Occipital lobe (tissue), 2 donors: Measurements from ENCODE around the gene ICAM1. TPM values are rescaled to one million over a fixed set of nuclear protein-coding genes. Genes with fewer than 3 reads are reported as not detected.
"Not testable (repeated sequence)": the region's sequence is repeated elsewhere in the genome, so short reads cannot be mapped to it uniquely, and the experiment has no call there.

Experiments
- DNase-seq: peaks from one replicate; lab custom pipeline; 2025; lab: John Stamatoyannopoulos, UW
- total RNA-seq: library from RNA; depleted of rRNA; stranded (reverse); fragments of >200 nt; gene quantifications from one replicate; pipeline ENCODE4 v1.2.3, GENCODE V29; 2014

Gene ICAM1
- total RNA-seq, 1 donor from 2014 or later: 1.6 TPM

DNA sequence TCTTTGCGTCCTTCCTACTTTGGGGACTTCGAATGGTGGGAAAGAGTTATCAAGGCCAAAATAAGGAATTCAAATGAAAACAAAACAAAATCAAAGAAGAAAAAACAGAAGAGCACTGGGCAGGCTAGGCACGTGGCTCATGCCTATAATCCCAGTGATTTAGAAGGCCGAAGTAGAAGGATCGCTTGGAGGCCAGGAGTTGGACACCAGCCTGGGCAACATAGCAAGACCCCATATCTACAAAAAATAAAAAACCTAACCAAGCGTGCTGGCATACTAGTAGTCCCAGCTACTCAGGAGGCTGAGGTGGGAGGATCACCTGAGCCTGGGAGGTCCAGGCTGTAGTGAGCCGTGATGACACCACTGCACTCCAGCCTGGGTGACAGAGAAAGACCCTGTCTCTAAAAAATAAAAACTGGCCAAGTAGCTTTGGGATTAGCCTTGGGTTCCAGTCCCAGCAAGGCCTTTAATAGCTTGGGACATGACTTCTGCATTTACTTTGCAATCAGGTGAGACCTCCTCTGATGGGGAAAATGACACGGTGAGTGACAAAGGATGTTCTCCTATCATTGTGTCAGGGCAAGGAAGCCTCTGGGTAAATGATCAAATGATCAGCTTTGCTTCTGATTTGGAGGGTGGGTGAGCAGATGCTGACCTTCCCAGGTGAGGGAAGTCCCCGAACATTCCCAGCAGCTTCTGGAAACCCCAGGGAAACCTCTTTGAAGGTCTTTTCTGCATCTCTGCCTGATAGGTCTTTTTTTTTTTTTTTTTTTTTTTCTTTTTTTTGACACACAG lies 7.1 kb downstream of the ICAM1 start:
- no peak for DNase-seq

DNA sequence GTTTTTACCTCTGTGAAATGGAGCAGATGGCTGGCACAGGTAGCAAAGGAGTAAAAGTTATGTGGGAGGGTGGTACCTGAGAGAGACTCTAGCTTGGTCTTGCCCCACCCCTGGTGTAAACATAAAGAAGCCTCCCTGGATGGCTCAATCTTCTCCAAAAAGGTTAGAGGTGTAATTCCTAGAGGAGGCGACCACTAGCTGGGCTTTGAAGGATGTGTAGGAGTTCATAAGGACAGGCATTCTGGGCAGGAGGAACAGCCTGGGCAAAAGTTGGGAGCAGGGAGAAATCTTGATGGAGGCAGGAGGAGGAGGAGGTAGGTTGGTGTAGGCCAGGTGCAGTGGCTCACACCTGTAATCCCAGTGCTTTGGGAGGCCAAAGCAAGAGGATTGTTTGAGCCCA lies 8.0 kb downstream of the ICAM1 start:
- no peak for DNase-seq

DNA sequence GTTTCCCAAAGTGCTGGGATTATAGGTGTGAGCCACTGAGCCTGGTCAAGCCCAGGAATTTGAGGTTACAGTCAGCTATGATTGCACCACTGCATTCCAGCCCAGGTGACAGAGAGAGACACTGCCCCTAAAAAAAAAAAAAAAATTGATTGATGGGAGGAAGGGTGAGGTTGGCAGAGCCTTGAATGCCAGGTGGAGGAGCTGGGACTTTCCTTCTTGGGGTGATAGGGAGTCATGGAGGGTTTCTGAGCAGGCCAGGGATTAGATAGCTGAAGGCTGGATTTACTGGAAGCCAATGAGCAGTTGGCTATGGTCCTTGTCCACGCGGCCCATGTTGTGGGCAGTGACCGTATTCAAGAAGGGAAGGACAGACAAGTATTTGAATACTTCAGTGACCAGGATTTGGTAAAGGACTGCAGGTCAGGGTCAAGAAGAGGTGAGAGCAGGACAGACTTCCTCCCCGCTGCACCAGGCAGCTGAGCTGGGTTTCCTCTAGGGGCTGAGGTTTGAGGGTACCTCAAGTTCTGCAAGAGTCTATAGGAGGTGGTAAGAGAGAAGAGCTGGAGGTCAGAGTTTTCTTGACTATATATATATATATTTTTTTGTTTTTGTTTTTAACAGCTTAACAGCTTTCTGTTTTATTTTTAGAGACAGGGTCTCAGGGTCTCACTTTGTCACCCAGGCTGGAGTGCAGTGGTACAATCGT lies 9.0 kb downstream of the ICAM1 start:
- no peak for DNase-seq

DNA sequence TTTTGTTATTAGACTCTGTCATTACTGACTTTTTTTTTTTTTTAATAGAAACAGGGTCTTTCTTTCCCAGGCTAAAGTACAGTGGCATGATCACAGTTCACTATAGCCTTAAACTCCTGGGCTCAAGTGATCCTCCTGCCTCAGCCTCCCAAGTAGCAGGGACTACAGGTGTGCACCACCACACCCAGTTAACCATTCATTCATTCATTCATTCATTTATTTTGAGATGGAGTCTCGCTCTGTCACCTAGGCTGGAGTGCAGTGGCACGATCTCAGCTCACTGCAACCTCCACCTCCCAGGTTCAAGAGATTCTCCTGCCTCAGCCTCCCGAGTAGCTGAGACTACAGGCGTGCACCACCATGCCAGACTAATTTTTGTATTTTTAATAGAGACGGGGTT lies 11.1 kb downstream of the ICAM1 start:
- DNase-seq: not testable (repeated sequence)

DNA sequence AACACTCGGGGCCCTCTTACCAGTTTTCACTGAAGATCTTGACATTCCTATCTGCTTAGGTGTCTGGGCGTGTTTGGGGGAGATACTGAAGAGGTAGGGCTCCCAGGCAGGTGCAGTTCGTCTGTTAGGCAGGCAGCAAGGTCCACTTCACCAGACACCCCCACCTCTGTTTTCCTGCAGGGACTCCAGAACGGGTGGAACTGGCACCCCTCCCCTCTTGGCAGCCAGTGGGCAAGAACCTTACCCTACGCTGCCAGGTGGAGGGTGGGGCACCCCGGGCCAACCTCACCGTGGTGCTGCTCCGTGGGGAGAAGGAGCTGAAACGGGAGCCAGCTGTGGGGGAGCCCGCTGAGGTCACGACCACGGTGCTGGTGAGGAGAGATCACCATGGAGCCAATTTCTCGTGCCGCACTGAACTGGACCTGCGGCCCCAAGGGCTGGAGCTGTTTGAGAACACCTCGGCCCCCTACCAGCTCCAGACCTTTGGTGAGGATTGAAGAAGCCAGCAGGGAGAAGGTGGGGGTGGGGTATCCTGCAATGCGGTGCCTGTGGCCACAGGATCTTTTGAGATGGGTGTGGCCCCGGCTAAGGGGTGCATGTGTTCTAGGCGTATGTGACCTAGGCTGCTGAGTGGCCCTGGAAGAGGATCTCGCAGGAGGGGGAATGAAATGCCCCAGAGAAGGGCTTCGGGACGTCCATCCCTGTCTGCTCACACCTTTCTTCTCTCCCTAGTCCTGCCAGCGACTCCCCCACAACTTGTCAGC lies 12.6 kb downstream of the ICAM1 start:
- DNase-seq: no peak

DNA sequence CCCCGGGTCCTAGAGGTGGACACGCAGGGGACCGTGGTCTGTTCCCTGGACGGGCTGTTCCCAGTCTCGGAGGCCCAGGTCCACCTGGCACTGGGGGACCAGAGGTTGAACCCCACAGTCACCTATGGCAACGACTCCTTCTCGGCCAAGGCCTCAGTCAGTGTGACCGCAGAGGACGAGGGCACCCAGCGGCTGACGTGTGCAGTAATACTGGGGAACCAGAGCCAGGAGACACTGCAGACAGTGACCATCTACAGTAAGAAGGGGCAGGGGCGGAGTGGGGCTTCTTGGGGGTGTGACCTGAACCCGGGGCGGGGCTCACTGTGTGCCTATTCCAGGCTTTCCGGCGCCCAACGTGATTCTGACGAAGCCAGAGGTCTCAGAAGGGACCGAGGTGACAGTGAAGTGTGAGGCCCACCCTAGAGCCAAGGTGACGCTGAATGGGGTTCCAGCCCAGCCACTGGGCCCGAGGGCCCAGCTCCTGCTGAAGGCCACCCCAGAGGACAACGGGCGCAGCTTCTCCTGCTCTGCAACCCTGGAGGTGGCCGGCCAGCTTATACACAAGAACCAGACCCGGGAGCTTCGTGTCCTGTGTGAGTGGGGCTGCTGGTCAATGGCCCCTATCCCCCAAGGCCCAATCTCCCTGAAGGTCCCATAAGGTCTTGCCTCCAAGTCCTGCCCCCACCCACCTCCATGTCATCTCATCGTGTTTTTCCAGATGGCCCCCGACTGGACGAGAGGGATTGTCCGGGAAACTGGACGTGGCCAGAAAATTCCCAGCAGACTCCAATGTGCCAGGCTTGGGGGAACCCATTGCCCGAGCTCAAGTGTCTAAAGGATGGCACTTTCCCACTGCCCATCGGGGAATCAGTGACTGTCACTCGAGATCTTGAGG lies 13.4 kb downstream of the ICAM1 start:
- DNase-seq: no peak

DNA sequence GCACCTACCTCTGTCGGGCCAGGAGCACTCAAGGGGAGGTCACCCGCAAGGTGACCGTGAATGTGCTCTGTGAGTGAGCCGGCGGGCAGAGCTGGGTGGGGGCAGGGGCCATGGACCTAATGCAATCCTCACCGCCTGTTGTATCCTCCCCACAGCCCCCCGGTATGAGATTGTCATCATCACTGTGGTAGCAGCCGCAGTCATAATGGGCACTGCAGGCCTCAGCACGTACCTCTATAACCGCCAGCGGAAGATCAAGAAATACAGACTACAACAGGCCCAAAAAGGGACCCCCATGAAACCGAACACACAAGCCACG lies 14.0 kb downstream of the ICAM1 start:
- DNase-seq: no peak

DNA sequence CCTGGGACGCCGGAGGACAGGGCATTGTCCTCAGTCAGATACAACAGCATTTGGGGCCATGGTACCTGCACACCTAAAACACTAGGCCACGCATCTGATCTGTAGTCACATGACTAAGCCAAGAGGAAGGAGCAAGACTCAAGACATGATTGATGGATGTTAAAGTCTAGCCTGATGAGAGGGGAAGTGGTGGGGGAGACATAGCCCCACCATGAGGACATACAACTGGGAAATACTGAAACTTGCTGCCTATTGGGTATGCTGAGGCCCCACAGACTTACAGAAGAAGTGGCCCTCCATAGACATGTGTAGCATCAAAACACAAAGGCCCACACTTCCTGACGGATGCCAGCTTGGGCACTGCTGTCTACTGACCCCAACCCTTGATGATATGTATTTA lies 14.5 kb downstream of the ICAM1 start:
- no peak for DNase-seq

DNA sequence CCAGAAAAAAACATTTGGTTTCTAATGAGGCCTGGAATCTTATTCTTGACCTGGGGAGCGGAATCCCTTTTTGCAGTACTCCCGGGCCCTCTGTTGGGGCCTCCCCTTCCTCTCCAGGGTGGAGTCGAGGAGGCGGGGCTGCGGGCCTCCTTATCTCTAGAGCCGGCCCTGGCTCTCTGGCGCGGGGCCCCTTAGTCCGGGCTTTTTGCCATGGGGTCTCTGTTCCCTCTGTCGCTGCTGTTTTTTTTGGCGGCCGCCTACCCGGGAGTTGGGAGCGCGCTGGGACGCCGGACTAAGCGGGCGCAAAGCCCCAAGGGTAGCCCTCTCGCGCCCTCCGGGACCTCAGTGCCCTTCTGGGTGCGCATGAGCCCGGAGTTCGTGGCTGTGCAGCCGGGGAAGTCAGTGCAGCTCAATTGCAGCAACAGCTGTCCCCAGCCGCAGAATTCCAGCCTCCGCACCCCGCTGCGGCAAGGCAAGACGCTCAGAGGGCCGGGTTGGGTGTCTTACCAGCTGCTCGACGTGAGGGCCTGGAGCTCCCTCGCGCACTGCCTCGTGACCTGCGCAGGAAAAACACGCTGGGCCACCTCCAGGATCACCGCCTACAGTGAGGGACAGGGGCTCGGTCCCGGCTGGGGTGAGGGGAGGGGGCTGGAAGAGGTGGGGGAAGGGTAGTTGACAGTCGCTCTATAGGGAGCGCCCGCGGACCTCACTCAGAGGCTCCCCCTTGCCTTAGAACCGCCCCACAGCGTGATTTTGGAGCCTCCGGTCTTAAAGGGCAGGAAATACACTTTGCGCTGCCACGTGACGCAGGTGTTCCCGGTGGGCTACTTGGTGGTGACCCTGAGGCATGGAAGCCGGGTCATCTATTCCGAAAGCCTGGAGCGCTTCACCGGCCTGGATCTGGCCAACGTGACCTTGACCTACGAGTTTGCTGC lies 16.1 kb downstream of the ICAM1 start, which contains the start of gene ICAM4:
Gene ICAM4 (plus strand): TSS at position 153 of the 935 bp plus-strand sequence. CDS start 58 bp downstream, at position 211.
- no peak for DNase-seq

DNA sequence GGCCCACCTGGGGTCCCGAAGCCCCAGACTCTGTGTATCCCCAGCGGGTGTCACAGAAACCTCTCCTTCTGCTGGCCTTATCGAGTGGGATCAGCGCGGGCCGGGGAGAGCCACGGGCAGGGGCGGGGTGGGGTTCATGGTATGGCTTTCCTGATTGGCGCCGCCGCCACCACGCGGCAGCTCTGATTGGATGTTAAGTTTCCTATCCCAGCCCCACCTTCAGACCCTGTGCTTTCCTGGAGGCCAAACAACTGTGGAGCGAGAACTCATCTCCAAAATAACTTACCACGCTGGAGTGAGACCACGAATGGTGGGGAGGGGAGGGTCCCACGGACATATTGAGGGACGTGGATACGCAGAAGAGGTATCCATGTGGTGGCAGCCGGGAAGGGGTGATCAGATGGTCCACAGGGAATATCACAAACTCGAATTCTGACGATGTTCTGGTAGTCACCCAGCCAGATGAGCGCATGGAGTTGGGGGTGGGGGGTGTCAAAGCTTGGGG lies 17.8 kb downstream of the ICAM1 start:
- peak; percentile 11 for DNase-seq

DNA sequence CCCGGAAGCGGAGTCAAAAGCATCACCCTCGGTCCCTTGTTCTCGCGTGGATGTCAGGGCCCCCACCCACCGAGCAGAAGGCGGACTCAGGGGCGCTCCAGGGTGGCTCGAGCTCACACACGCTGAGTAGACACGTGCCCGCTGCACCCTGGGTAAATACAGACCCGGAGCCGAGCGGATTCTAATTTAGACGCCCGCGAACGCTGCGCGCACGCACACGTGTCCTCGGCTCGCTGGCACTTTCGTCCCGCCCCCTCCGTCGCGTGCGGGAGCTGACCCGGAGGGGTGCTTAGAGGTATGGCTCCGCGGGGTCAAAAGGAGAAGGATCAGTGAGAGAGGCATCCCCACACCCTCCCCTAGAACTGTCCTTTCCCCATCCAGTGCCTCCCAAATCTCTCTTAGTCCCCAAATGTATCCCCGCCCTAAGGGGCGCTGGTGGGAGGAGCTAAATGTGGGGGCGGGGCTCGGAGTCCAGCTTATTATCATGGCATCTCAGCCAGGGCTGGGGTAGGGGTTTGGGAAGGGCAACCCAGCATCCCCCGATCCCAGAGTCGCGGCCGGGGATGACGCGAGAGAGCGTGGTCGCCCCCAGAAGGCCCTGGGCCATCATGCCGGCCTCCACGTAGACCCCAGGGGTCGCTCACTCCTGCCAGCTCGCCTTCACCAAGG lies 18.4 kb downstream of the ICAM1 start:
- peak; percentile 48 for DNase-seq

DNA sequence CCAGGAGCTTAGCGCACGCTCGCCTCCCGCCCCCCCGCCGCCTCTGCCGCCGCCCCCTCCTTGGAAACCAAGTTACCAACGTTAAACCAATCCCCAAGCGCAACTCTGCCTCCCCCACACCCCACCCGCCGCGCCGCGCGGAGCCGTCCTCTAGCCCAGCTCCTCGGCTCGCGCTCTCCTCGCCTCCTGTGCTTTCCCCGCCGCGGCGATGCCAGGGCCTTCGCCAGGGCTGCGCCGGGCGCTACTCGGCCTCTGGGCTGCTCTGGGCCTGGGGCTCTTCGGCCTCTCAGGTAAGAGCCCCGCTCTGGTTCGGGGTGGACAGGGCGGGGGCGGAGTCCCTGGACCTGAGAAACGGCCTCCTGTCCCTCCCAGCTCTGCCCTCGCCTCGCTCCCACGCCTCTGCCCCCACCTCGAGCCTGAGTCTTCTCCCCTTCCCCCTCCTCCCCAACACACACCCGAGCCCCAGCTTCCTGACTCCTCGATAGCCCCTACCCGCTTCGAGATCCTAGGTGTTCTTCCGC lies 19.0 kb downstream of the ICAM1 start, which contains the start of gene ICAM5:
Gene ICAM5 (plus strand): TSS at position 117 of the 521 bp plus-strand sequence. CDS start 92 bp downstream, at position 209.
- DNase-seq: peak; percentile 54

DNA sequence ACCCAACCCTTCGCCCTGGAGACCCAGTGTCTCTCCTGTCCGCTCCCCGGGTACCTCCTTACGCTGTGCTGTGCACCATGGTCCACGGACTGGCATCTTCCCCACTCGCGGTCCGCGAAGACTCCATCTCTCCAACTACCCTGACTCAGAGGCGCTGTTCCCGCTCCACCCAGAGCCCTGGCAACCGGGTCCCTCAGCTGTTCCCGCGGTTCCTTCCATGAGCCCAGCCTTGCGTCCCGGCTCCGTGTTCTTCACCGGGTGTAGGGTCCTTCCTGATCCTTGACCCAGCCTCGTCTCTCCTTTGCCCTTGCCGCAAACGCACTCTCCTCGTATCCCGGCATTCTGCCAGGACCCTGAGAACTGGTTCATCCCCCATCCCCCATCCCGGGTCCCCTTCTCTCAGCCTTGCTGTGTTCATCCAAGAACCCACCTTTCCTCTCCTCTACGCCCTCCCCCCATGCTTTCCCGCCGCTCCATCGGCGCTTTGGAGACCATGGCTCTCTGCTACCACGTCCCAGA lies 19.5 kb downstream of the ICAM1 start:
- DNase-seq: no peak

DNA sequence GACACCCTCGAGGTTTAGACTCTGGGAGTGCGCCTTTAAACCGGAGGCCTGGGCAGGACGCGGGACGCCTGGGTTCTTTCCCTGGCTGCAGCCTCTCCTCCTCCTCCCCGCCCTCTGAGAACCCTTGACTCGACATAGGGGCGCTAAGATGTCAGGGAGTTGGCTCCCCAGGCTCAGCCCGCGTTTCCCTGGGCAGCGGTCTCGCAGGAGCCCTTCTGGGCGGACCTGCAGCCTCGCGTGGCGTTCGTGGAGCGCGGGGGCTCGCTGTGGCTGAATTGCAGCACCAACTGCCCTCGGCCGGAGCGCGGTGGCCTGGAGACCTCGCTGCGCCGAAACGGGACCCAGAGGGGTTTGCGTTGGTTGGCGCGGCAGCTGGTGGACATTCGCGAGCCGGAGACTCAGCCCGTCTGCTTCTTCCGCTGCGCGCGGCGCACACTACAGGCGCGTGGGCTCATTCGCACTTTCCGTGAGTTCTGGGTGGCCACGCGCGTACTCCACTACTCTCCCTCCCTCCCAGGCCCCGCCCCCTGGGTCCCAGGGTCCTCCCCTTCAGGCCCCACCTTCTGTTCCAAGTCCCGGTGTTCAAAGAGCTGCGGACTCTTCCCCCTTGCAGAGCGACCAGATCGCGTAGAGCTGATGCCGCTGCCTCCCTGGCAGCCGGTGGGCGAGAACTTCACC lies 20.1 kb downstream of the ICAM1 start:
- no peak for DNase-seq

DNA sequence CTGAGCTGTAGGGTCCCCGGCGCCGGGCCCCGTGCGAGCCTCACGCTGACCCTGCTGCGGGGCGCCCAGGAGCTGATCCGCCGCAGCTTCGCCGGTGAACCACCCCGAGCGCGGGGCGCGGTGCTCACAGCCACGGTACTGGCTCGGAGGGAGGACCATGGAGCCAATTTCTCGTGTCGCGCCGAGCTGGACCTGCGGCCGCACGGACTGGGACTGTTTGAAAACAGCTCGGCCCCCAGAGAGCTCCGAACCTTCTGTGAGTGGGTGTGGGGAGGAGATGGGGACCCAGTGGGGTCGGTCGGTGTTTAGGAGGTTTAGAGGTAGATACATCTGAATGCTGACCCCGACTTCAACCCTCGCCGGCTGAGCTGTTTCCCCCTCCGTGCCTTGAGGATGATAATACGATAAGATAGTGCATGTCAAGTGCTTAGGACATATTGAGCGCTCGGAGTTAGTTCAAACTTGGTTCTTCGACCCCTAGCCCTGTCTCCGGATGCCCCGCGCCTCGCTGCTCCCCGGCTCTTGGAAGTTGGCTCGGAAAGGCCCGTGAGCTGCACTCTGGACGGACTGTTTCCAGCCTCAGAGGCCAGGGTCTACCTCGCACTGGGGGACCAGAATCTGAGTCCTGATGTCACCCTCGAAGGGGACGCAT lies 20.8 kb downstream of the ICAM1 start:
- DNase-seq: no peak

DNA sequence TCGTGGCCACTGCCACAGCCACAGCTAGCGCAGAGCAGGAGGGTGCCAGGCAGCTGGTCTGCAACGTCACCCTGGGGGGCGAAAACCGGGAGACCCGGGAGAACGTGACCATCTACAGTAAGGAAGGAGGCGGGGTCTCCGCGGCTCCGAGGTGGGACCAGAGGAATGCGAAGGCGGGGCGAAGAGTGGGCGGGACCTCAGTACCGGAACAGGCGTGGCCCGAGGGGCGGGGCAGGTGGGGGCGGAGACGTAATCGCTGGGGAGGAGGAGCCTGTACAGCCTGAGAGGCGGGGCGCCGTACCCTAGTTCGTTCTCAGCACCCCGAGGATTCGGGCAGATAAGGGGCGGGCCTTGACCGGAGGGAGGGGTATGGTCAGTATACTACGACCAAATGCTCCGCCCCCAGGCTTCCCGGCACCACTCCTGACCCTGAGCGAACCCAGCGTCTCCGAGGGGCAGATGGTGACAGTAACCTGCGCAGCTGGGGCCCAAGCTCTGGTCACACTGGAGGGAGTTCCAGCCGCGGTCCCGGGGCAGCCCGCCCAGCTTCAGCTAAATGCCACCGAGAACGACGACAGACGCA lies 21.4 kb downstream of the ICAM1 start:
- DNase-seq: peak; percentile 35
